KBM-7 (cell line): ENCODE data around the gene NPFF.
"Not testable (repeated sequence)": the region's sequence is repeated elsewhere in the genome, so short reads cannot be mapped to it uniquely, and the experiment has no call there.

Experiments
- DNase-seq: peaks from one replicate; pipeline ENCODE4 v3.0.0-alpha.2; 2015
- in situ Hi-C: fragments of 300-500 bp; cut with MboI; formaldehyde crosslinking; loops from 2 replicates; pipeline ENCODE4 v1.14.3; 2020; ENCODE audit warnings: low sequenced_read_pairs, low pct_unique_long_range_greater_than_20kb, mixed read lengths

Gene NPFF

GRCh38 chr12:53481939-53482586, 25.2 kb downstream of the NPFF start:
- DNase-seq: peak; percentile 36
- in situ Hi-C loops: no loop called here

GRCh38 chr12:53481458-53481857, 25.8 kb downstream of the NPFF start:
- DNase-seq, in situ Hi-C loops: not testable (repeated sequence)

GRCh38 chr12:53480491-53481442, 26.5 kb downstream of the NPFF start:
- in situ Hi-C loops: no loop called here

GRCh38 chr12:53479331-53479730, 28.0 kb downstream of the NPFF start:
- DNase-seq: no peak
- in situ Hi-C loops: no loop called here

More at GRCh38 chr12:53480491-53481442, 26.5 kb downstream of the NPFF start:
- DNase-seq: no peak

GRCh38 chr12:53478865-53479264, 28.4 kb downstream of the NPFF start:
- in situ Hi-C loops: no loop called here
- DNase-seq: no peak

- DNase-seq: peak; percentile 65
These were observed 30.5 kb downstream of the NPFF start for GRCh38 chr12:53476769-53477209.

GRCh38 chr12:53474819-53475218, 32.5 kb downstream of the NPFF start:
- no peak for DNase-seq
- in situ Hi-C loops: no loop called here

More at GRCh38 chr12:53476769-53477209, 30.5 kb downstream of the NPFF start:
- in situ Hi-C loops: no loop called here

- in situ Hi-C loops: no loop called here
- DNase-seq: no peak
These were observed 33.2 kb downstream of the NPFF start for GRCh38 chr12:53474077-53474476.

GRCh38 chr12:53472056-53472582, 35.2 kb downstream of the NPFF start:
- no peak for DNase-seq
- in situ Hi-C loops: no loop called here

GRCh38 chr12:53468282-53468681, 39.0 kb downstream of the NPFF start:
- DNase-seq: no peak

GRCh38 chr12:53467880-53468279, 39.4 kb downstream of the NPFF start:
- no peak for DNase-seq
- in situ Hi-C loops: no loop called here

More at GRCh38 chr12:53468282-53468681, 39.0 kb downstream of the NPFF start:
- in situ Hi-C loops: no loop called here

GRCh38 chr12:53467082-53467481, 40.2 kb downstream of the NPFF start:
- in situ Hi-C loops: no loop called here
- DNase-seq: no peak

GRCh38 chr12:53466640-53467039, 40.6 kb downstream of the NPFF start:
- DNase-seq: no peak
- in situ Hi-C loops: no loop called here

GRCh38 chr12:53465679-53466078, 41.6 kb downstream of the NPFF start:
- no peak for DNase-seq
- in situ Hi-C loops: no loop called here

- in situ Hi-C loops: no loop called here
- no peak for DNase-seq
These were observed 42.4 kb downstream of the NPFF start for GRCh38 chr12:53464685-53465418.

- DNase-seq: no peak
- in situ Hi-C loops: no loop called here
These were observed 43.3 kb downstream of the NPFF start for GRCh38 chr12:53463802-53464560.

GRCh38 chr12:53462935-53463334, 44.3 kb downstream of the NPFF start:
- in situ Hi-C loops: no loop called here
- no peak for DNase-seq

GRCh38 chr12:53461591-53461990, 45.7 kb downstream of the NPFF start:
- no peak for DNase-seq
- in situ Hi-C loops: no loop called here

- no peak for DNase-seq
- in situ Hi-C loops: no loop called here
These were observed 46.2 kb downstream of the NPFF start for GRCh38 chr12:53461059-53461458.
